HEK293T (cell line): ENCODE data around the gene RNU1-1.
"Not testable (repeated sequence)": the region's sequence is repeated elsewhere in the genome, so short reads cannot be mapped to it uniquely, and the experiment has no call there.

Experiments
- CTCF ChIA-PET: fragments of 350-600 bp; formaldehyde crosslinking; extraction: SDS; loops from one replicate; lab custom pipeline; 2021; ENCODE audit warnings: antibody characterized with exemption, inconsistent platforms; lab: Yijun Ruan, JAX
- POLR2A ChIA-PET: fragments of 350-600 bp; formaldehyde crosslinking; extraction: SDS; loops from one replicate; lab custom pipeline; 2020; ENCODE audit warnings: antibody characterized with exemption, inconsistent platforms; lab: Yijun Ruan, JAX
- DNase-seq: peaks from one replicate; pipeline ENCODE4 v3.0.0; 2012; ENCODE audit warnings: mixed read lengths; ENCODE audit errors: extremely low spot score
- ARNT ChIP-seq: fragments of 450-650 bp; IDR thresholded peaks from 2 replicates; pipeline ENCODE4 v1.6.1; 2017; ENCODE audit warnings: mild to moderate bottlenecking
- BHLHE40 ChIP-seq: fragments of 450-650 bp; IDR thresholded peaks from 2 replicates; pipeline ENCODE4 v1.6.1; 2016; ENCODE audit warnings: mild to moderate bottlenecking, moderate library complexity, borderline replicate concordance
- CTBP1 ChIP-seq: fragments of 450-650 bp; IDR thresholded peaks from 2 replicates; pipeline ENCODE4 v1.6.1; 2016; ENCODE audit warnings: borderline replicate concordance
- ELF4 ChIP-seq: fragments of 450-650 bp; IDR thresholded peaks from 2 replicates; pipeline ENCODE4 v1.6.1; 2017; ENCODE audit warnings: antibody characterized with exemption
- FOXA1 ChIP-seq: fragments of 450-650 bp; IDR thresholded peaks from 2 replicates; pipeline ENCODE4 v1.6.1; 2016; ENCODE audit warnings: mild to moderate bottlenecking
- FOXK2 ChIP-seq: fragments of 450-650 bp; IDR thresholded peaks from 2 replicates; pipeline ENCODE4 v1.6.1; 2016; ENCODE audit warnings: mild to moderate bottlenecking
- FOXM1 ChIP-seq: fragments of 450-650 bp; IDR thresholded peaks from 2 replicates; pipeline ENCODE4 v1.6.1; 2017; ENCODE audit warnings: mild to moderate bottlenecking, borderline replicate concordance
- HDGF ChIP-seq: fragments of 450-650 bp; IDR thresholded peaks from 2 replicates; pipeline ENCODE4 v1.6.1; 2017; ENCODE audit warnings: antibody characterized with exemption, borderline replicate concordance
- L3MBTL2 ChIP-seq: fragments of 450-650 bp; conservative IDR thresholded peaks from 2 replicates; pipeline ENCODE4 v1.6.1; 2016; ENCODE audit warnings: mild to moderate bottlenecking
- LEF1 ChIP-seq: fragments of 450-650 bp; IDR thresholded peaks from 2 replicates; pipeline ENCODE4 v1.6.1; 2017; ENCODE audit warnings: mild to moderate bottlenecking, borderline replicate concordance
- NFRKB ChIP-seq: fragments of 450-650 bp; IDR thresholded peaks from 2 replicates; pipeline ENCODE4 v1.6.1; 2016; ENCODE audit warnings: mild to moderate bottlenecking, moderate library complexity
- PKNOX1 ChIP-seq: fragments of 450-650 bp; IDR thresholded peaks from 2 replicates; pipeline ENCODE4 v1.6.1; 2016
- SP1 ChIP-seq: fragments of 450-650 bp; IDR thresholded peaks from 2 replicates; pipeline ENCODE4 v1.6.1; 2017
- SUZ12 ChIP-seq: fragments of 450-650 bp; IDR thresholded peaks from 2 replicates; pipeline ENCODE4 v1.6.1; 2016; ENCODE audit warnings: mild to moderate bottlenecking
- TARDBP ChIP-seq: fragments of 450-650 bp; IDR thresholded peaks from 2 replicates; pipeline ENCODE4 v1.6.1; 2016
- ZNF384 ChIP-seq: fragments of 450-650 bp; IDR thresholded peaks from 2 replicates; pipeline ENCODE4 v1.6.1; 2016

Gene RNU1-1

GRCh38 chr1:16491056-16491675, 22.9 kb downstream of the RNU1-1 start:
- DNase-seq: no peak
- CTCF ChIA-PET: no interaction called here
- POLR2A ChIA-PET: no interaction called here
- TF ChIP-seq FOXK2: no peak
- no peak for TF ChIP-seq ELF4
- no peak for TF ChIP-seq NFRKB
- no peak for TF ChIP-seq SUZ12
- no peak for TF ChIP-seq TARDBP
- TF ChIP-seq PKNOX1: no peak
- TF ChIP-seq CTBP1: no peak
- no peak for TF ChIP-seq BHLHE40
- TF ChIP-seq FOXA1: no peak
- no peak for TF ChIP-seq HDGF
- no peak for TF ChIP-seq L3MBTL2
- no peak for TF ChIP-seq ZNF384
- TF ChIP-seq ARNT: no peak
- TF ChIP-seq SP1: no peak
- TF ChIP-seq LEF1: no peak
- no peak for TF ChIP-seq FOXM1

DNA sequence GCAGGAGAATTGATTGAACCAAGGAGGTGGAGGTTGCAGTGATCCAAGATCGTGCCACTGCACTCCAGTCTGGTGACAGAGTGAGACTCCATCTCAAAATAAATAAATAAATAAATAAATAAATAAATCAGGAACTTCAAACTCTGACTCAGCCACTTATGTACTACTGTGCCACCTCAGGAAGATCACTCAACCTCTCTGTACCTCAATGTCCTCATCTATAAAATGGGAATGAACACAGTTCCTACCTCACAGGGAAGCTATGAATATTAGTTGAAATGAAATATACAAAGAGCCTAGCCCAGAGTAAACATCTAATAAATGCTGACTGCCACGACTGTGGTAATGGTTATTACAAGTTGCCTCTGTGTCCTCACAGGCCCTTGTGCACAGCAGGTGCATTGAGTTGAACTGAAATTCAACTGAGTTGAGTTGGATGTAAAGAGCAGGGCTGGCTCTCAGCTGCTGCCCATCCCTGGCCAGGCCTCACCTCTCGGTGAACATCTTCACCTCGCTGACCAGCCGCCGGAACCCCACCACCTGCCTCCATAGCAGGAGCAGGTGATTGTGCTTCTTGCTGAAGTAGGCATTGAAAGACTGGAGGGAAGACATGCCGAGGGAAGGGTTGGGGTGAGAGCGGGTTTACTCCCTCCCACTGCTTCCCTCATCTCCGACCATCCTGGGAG, 24.7 kb downstream of the RNU1-1 start:
- POLR2A ChIA-PET, DNase-seq, CTCF ChIA-PET: not testable (repeated sequence)

DNA sequence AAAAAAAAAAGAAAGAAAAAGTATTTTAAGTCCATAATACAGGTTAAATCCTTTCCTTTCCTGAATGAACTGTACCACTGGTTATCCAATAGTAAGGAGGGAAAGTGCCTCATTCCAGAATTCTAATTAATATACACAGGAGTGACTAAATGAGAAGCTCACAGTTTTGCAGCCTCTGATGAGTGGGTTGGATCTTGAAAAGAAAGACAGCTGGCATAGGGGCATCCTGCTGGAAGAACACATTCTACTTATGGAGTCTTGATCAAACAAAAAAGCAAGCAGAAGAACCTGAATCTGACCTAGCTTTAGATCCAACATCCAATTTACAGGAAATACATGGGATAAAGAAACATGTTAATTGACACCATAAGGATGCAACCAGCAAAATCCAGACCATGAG, 27.1 kb downstream of the RNU1-1 start:
- POLR2A ChIA-PET, CTCF ChIA-PET, DNase-seq: not testable (repeated sequence)

DNA sequence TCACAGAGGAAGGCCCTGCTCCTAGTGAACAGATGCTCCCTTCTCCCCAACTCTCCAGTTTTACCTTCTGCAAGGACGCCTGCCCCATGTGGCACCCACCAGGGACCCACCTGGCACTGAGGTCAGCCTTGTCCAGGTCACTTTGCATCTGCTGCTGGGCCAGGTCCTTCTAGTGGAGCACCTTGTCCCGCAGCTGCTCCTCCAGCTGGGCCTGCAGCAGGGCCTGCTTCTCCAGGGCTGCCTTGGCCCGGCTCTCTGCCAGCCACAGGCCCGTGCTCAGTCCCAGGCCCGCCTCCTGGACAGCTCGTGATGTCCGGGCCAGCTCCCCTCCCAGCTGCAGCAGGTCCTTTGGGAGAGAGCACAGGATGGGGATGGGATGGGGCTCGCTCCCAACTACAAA, 27.8 kb downstream of the RNU1-1 start:
- DNase-seq, POLR2A ChIA-PET, CTCF ChIA-PET: not testable (repeated sequence)

GRCh38 chr1:16484931-16485330, 29.2 kb downstream of the RNU1-1 start:
- DNase-seq: no peak
- ChIA-PET CTCF (no interaction called here), POLR2A (no interaction called here)
- TF ChIP-seq NFRKB: no peak
- no peak for TF ChIP-seq TARDBP
- TF ChIP-seq FOXA1: no peak
- TF ChIP-seq BHLHE40: no peak
- no peak for TF ChIP-seq ELF4
- TF ChIP-seq SP1: no peak
- TF ChIP-seq CTBP1: no peak
- TF ChIP-seq PKNOX1: no peak
- no peak for TF ChIP-seq ZNF384
- TF ChIP-seq LEF1: no peak
- no peak for TF ChIP-seq FOXK2

- CTCF ChIA-PET: no interaction called here
- no peak for DNase-seq
- TF ChIP-seq FOXA1 (no peak), LEF1 (no peak), BHLHE40 (no peak)
- POLR2A ChIA-PET: no interaction called here
Measured at GRCh38 chr1:16484501-16484835, 29.6 kb downstream of the RNU1-1 start.

GRCh38 chr1:16483639-16484500, 30.2 kb downstream of the RNU1-1 start:
- CTCF ChIA-PET, DNase-seq: not testable (repeated sequence)

GRCh38 chr1:16483146-16483545, 30.9 kb downstream of the RNU1-1 start:
- POLR2A ChIA-PET, CTCF ChIA-PET, DNase-seq: not testable (repeated sequence)

More at GRCh38 chr1:16483639-16484500, 30.2 kb downstream of the RNU1-1 start:
- POLR2A ChIA-PET: not testable (repeated sequence)
